Measurements from ENCODE around the gene CACNA2D1.

CACNA2D1 gene

DNA sequence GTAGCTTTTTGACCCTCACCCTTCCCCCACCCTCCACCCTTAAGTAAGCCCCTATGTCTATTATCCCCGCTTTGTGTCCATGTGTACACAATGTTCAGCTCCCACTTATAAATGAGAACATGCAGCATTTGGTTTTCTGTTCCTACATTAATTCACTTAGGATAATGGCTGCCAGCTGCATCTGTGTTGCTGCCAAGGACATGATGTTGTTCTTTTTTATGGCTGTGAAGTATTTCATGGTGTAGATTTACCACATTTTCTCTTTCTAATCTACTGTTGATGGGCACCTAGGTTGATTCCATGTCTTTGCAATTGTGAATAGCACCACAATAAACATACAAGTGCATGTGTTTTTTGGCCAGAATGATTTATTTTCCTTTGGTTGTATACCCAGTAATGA, 232.2 kb downstream of the CACNA2D1 start:
- DNase-seq = no peak

DNA sequence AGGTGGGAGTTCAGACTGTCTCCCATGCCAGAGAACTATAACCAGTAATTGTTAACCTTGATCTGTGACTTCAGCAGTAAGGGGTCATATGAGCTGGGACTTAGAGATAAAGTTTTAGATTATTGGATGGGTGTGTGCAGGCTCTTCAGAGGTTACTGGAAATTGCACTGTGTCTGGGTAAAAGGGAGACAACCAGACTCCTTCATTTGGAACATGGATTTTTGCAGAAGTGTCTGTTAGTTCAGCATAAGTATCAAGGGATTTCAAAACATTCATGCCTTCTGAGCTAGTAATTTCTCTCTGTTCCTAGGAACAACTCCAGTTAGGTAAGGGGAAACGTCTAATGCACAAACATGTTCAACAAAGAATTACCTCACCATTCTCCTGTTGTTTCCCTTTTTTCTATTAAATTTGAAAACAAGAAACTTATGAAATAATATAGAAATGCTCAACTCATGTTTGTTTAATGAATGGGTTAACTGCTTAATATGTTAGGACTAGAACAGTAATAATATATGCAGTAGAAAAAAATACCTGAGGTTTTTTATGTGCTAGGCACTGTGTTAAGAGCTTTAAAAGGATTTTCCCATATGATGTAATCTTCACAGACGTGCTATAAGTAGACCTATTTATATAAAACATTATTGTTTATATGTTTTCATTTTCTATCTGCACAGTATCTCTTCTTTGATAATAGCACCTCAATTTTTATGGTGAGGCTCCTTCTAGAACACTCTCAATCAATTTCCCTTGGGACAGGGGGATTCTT, 233.0 kb downstream of the CACNA2D1 start:
- DNase-seq = no peak

DNA sequence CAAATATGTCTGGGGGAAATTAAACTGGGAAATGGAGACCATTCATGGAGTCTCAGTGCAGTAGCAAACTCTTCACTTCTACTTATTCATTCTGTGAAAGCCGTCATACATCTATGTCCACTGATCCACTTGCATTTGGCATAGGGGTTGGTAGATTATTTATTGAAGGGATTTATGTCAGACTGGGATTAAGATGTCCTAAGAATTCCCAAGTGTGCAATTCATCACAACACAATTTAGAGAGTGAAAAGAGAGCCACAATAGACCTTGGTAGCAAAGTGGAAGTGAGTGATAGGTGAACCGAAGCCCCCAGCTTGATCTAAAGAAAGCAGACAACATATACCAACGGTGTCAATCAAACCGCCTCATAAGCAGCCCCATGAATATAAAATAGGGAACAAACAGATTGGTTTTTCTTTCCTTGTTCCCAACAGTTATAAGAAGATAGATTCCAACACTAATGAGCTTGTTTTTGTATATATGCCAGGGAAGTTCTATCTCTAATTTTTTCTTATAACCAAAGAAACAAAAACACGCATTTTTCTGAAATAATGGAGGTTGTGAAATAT, 234.3 kb downstream of the CACNA2D1 start:
- DNase-seq = no peak

DNA sequence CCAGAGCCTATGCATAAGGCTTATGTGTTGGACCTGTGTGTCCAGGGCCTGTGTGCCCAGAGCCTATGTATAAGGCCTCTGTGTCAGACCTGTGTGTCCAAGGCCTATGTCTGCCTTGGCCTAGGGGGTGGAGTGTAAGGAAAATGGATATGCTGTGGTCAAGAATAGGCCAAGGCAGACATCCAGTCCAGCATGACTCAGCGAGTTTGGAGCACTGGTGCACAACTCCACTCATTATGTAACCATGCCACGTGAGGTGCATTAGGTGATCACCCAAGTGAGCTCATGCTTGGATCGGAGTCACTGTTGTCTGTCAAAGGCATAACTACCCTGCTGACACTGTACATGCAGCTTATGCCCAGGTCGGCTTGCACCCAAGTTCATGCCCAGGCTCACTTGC, 238.9 kb downstream of the CACNA2D1 start:
- no peak for DNase-seq

DNA sequence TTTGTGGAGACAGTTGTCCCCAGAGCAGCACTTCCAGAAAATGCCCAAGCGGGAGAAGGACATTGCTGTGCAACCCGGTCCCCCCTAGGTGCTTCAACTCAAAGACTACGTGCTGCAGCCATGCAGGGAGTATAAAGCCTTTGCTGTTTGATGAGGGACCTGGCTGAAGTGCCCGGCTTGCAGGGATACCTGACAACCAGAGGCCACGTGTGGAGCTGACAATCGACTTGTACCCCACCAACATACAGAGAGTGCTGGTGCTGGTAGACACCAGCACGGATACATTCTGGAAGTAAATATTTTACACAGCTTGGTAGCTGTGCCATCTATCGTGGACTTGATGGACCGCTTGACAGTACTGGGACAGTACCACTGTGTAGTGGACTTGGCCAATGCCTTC, 240.6 kb downstream of the CACNA2D1 start:
- no peak for DNase-seq

DNA sequence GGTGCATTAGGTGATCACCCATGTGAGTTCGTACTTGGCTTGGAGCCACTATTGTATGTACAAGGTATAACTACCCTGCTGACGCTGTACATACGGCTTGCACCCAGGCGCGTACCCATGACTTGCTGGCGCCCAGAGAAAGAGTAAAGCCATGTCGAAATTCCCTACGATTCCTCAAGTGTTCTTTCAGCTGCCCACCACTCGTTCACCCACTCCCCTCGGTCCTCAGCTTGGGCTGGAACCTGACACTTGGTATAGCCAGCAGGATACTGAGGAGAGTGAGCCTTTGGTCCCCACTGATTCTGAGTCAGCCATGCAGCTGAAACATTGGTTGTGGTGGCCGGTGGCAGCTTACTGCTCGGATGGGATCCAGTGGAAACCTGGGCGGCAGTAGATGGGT, 241.5 kb downstream of the CACNA2D1 start:
- no peak for DNase-seq

DNA sequence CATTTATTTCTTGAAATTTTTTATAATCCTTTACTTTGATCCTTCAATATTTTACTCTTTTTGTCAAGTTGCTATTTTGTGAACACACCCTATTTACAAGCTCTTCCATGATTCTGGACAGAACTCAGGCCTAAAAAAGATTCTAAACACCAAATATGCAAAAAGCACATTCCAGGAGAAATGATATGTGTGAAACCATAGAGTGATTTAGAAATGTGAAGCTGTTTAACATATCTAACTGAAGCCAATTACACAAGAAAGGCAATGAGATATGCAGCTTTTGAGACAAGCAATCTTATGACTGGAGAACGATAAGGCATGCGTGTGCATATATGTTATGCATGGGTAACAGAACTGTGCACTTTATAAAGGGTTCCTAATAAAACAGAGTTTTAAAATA, 243.0 kb downstream of the CACNA2D1 start:
- DNase-seq = no peak

DNA sequence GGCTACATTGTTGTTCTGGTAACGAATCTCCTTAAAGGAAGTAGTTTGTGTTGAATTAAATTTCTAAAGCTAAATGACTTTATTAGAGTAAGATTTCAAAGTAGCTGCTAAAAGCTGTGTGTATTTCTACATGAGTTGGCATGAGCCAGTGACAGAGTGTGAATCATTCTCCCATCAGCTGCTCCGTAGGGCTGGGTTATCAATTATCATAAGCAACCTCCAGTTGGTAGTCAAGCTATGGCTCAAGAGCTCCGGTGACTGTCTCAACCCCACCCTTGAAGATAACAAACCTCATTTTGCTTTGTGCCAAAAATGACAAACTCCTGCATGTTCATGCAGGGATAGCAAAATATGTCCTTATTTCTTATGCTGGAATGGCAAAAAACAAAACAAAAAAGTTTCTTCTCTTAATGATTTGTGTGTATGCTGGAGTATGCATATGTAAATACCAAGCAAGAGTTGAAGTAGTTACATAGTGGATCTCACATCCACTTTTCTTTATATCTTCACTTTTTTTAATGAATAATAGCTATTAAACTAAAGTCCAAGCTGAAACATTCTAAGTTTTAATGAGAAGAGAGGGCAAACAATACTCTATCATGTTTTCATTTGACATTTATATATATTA, 249.4 kb downstream of the CACNA2D1 start:
- DNase-seq = no peak

DNA sequence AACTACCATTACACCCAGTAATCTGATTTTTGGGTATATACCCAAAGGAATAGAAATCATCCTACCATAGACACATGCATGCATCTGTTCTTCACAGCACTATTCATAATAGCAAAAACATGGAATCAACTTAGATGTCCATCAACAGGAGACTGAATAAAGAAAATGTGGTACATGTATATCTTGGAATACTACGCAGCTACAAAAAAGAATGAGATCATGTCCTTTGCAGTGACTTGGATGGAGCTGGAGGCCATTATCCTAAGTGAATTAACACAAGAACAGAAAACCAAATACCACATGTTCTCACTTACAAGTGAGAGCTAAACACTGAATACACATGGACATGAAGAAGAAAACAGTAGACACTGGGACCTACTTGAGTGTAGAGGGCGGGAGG, 254.9 kb downstream of the CACNA2D1 start:
- DNase-seq = no peak

DNA sequence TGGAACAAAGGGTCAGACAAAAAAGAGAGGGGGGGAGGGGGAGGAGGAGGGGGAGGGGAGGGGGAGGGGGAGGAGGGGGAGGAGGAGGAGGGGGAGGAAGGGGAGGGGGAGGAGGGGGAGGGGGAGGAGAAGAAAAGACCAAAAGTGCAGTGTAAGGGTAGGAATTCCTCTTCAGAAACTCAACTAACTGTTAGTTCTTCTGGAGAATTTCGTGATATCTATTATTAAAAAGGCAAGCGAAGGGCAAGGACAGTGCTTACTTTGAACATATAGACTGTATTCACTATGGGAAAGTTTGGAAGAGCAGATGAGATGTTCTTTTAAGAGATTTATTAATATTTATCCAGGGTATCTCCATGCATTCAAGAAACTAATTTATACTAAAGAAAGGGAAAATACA, 258.1 kb downstream of the CACNA2D1 start:
- no peak for DNase-seq

DNA sequence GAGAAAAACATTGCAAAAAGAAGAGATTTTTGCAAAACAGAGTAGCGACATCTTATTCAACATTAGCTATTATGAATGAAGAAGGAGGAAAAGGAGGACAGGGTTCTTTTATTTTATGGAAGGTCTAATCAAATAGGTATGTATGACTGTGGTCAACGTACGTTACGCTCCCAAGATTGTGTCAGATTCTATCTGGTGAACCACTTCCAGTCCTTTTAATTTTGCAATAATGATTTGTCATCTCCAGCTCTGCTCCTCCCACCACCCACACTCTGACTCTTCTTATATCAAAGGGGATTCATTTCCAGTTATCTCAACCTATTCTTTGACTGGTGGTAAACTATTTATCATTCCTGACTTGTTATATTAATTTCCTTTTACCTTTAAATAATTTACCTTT, 259.9 kb downstream of the CACNA2D1 start:
- no peak for DNase-seq

DNA sequence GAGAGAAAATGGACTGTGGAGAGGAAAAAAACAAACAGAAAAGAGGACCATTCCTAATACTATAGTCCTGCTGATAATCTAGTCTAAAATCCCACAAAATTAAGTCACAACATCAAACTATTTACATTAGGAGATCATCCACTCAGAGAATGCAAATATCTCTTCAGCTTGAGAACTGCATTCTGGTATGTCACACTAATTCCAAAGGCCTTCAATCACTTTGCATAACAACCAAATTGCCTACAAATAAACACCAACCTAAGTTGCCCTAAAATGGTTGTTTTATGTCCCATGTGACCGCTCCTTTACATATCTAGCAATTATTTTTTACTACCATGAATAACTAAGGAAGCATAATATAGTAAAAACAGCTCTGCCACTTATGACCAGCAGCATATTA, 264.3 kb downstream of the CACNA2D1 start:
- DNase-seq = no peak

DNA sequence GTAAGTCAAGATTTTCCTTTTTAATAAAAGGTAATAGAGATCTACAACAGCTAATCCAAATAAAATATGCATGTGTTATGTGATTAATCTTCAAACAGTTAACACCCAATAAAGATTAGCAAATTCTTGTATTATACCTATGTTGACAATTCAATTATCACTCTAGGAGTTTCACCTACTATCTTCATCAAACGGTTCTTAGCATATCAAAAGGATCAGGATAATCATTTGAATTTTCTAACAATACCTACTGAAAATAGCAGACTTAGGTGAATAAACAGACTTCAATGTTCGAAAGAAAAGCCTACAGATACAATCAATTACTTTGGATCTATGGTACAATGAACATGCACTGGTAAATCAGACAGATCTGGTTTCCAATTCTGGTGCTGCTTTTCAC, 268.3 kb downstream of the CACNA2D1 start:
- DNase-seq = no peak

DNA sequence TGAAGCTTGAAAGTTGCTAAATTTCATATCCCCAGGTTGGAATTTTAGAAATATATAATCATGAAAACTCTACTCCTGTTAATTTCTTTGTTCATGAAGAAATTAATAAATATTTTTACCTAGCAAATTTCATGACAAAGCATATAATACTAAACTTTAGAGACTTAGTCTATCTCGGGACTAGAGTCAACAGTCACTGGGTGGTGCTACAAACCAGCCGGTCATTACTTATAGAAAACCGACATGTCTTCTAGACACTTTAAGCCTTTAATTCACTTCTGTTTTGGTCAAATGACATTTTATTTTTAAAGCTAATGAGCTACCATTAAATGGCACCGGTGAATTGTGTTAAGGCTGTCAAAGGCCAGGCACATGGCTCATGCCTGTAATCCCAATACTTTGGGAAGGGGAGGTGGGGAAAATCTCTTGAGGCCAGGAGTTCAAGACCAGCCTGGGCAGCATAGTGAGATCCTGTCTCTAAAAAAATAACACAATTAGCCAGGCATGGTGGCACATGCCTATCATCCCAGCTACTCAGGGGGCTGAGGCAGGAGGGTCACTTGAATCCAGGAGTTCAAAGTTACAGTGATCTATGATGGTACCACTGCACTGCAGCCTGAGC, 270.1 kb downstream of the CACNA2D1 start:
- no peak for DNase-seq

DNA sequence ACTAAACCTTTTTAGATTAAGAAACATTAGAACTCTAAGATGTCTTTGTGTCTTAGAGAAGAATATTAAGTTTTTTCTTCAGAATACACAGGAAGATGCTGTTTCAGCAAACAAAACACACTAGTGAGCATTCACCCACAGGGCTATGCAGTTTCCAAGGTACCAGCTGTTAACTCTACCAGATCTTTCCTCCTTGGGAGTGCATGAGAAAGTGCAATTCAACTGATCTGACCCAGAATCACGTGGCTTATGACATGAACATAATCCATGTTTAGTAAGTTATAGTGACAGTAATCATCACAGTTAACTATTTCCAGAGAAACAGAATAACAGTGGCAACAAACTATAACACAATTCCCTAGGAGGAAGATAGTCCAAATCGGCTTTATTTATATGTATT, 270.7 kb downstream of the CACNA2D1 start:
- no peak for DNase-seq

DNA sequence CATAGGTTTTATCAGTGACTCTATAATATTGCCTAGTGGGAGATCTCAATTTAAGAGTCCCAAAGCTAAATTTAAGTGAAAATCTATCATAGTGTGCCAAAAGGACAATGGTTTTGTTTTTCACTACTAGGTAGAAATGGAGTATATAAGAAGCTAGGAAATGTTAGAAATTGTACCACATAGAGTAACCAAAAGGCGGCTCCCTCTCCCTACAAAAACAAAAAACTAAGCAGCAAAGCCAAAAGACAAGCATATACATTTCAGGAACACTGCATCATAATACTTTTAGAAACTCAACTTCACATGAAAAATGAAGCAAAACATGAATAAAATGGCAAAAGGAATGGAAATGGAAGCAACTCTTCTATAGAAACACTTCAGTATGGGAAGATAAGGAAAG, 271.6 kb downstream of the CACNA2D1 start:
- no peak for DNase-seq

DNA sequence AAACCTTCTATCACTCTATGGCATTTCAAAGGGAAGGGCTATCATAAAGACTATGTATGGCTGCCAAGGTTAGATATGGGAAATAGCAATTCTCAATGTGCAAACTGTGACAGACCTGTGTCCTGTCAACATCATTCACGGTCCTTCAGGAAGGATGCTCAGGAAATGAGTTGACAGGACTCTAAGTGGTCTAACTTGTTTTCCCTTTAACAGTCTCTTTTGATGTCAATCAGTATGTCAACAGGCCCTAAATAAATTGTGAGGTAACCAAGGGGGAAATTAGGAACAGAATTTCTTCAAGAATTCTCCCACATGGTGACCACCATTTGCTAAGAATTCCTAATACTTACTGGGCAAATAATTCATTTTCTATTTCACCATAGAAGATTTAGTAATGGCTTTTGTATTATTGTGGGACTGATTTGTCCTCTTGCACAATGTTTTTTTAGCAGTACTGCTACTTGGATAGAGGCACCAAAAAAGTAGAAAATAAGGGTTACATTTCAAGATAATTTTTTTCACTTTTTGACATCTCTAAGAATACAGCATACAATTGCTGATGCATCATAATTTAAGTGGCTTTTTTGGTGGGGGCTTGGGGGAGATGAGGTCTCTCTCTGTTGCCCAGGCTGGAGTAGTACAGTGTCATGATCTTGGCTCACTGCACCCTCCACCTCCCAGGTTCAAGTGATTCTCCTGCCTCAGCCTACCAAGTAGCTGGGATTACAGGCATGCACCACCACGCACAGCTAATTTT, 275.8 kb downstream of the CACNA2D1 start:
- DNase-seq = no peak

DNA sequence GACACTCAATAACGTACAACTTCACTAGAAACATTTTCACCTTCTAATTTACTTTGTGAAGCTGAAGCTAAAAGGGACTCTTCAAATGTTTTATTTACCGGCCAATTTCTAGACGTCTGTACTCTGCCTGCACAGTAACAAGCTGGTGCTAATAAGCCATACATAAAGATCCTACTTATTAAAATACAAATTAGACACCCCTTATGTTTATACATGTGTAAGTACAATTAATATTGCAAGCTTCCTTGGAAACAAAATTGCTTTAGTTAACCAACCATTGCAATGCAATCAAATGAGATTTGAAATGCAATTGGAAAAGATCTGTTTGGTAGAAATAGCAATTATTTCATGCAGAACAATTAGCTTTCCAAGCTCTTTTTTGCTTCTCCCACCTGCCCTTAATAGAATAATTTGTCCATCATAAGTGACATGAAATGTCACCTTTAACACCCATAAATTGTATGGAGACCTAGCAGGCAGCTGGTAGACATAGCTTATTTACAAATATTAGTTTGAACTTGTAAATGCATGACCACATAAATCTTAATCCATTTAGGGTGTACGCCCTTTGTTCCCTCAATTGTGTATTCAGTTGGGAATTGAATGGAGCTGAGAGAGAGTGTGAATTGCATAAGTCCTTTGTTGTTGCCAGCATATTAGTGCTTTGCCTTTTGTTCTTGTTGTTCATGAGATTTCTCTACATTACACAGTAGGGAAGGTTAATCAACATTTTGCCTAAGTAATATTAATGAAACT, 277.1 kb downstream of the CACNA2D1 start:
- no peak for DNase-seq

DNA sequence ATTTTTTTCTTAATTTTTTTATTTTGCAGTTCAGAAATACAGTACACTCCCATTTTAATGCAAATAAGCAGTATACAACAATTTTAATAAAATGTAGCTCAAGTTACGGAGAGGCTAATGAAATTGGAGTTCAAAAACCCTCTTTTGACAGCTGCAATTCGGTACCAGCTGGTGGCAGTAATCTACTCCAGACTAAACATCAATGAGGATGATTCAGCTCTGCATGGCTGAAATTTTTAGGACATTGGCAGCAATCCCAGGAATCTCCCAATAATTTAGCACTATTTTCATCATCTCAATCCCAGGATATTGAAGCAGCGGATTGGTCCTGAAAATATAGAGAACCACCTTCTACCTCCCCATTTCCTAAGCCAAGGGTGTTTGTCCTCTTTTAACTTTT, 278.8 kb downstream of the CACNA2D1 start:
- DNase-seq = no peak

DNA sequence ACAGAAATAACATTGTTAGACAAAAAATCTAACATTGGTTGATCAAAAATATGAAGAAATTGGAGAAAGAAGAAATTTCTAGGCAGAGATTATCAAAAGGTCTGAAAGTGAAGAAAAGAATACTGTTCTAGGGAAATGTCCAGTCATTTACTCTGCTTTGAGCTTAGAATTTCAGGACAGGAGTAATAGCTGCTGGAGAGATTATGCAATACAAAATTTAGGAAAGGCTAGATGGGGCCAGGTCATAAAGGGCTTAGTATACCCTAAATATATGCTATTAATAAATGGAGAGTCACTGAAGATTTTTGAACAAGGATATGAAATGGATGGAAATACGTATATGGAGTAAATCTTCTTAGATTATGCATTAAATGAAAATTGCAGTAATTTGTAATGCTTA, 279.2 kb downstream of the CACNA2D1 start:
- DNase-seq = no peak

DNA sequence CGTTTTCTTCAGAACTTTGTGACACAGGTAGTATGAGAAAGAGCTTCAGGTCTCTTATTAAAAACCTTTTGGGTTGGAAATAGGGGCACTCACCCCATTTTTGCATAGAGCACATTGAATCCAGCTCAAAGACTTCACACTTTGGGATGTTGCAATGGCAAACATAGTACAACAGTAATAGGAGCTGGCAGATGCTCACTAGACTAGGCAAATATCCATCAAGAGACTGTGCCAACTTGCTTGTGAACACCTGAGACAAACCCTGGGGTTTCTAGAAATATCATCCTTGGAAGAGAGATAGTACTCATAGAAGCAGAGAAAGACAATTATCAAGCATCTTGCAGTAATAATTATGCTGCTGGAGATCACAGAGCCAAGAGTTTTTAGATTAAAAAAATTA, 280.0 kb downstream of the CACNA2D1 start:
- DNase-seq = no peak

DNA sequence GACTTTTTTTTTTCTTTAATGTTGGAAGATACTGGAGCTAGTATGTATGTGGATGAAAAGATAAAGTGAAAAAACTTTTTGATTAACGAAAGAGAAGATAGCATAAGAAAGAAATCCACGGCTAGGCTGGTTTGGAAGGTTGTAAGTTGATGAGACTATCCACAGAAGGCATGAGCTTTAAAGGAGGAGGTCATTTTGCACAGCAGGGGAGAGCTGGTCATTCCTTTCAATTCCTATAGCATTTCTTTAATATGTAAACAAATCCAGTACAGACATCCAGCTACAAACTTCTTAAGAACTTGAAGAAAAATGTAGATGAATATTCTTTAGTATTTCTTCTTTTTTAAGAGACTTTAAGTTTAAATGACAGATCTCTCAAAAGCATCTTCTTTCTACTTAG, 281.3 kb downstream of the CACNA2D1 start:
- no peak for DNase-seq

DNA sequence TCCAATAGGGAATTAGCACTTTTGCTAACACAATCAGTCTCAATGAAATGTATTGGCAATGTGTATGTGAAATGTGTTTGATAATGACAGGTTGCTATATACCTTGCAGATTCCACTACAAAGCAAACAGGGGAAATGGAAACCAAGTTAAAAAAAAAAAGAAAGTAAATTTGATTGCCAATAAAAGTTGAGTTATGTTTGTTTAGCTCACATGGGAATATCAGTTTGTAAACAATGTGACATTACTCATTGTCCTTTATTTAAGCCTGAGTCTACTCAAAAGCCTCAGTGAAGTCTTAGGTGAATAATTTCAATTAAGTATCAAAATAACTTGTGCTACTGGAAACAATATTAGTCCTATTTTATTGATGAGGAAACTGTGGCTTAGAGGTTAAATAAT, 285.2 kb downstream of the CACNA2D1 start:
- DNase-seq = no peak

Measured in GDM1 (cell line).